Measurements from ENCODE around the gene CALN1.

DNA sequence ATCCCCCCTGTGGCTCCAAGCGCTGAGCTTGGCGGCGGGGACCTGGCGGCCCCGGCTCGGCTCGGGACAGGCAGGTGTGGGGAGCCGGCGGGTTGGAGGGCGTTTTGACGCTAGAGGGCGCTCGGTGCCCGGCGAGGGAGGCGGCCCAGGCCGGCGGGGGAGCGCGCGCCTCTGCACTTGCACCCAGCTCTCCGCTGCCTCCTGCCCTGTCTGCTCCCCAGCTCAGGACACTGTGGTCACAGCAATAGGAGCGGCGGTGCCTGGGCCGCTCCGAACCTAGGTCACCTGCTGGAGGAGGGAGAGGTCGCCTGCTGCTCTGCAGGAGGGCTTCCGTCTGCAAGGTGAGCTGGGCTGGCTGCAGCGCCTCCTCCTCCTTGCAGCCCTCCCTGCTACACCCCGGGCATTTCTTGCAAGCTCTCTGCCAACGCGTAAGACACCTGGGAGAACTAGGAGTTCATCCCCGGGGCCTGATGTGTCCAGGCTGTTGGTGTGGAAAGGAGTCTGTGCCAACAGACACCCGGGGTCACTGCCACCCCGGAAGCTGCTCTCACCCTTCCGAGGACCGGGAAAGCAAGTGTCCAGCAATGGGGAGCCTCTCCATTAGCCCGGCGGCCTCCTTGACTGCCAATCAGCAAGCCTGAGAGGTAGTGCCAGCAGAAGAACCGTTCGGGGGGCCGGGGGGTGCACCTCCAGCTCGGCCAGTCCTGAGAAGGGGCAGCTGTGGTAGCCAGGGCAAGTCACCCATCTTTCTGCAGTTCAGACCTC lies 659.8 kb downstream of the CALN1 start:
- TF ChIP-seq EZH2 (IDR thresholded peaks at IDR 0.05; ENCODE audit: low read length) = no peak
- TF ChIP-seq, protein P1, sequence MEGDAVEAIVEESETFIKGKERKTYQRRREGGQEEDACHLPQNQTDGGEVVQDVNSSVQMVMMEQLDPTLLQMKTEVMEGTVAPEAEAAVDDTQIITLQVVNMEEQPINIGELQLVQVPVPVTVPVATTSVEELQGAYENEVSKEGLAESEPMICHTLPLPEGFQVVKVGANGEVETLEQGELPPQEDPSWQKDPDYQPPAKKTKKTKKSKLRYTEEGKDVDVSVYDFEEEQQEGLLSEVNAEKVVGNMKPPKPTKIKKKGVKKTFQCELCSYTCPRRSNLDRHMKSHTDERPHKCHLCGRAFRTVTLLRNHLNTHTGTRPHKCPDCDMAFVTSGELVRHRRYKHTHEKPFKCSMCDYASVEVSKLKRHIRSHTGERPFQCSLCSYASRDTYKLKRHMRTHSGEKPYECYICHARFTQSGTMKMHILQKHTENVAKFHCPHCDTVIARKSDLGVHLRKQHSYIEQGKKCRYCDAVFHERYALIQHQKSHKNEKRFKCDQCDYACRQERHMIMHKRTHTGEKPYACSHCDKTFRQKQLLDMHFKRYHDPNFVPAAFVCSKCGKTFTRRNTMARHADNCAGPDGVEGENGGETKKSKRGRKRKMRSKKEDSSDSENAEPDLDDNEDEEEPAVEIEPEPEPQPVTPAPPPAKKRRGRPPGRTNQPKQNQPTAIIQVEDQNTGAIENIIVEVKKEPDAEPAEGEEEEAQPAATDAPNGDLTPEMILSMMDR (optimal IDR thresholded peaks at IDR 0.05 in 1 of 3, IDR thresholded peaks at IDR 0.05 in 1 of 3, conservative IDR thresholded peaks at IDR 0.05 in 1 of 3; ENCODE audit: extremely low read depth in 1 of 3, insufficient read depth in 2 of 3, low read length in 3 of 3) = peak in 2 of 3 experiments; percentile 76 to 79
